GM13976 (cell line): ENCODE data around the gene FUT2.
"Not testable (repeated sequence)": the region's sequence is repeated elsewhere in the genome, so short reads cannot be mapped to it uniquely, and the experiment has no call there.

Experiments
- DNase-seq: peaks from one replicate; pipeline ENCODE4 v3.0.0; 2012; ENCODE audit warnings: low spot score
- in situ Hi-C: fragments of 300-500 bp; cut with MboI; formaldehyde crosslinking; loops from one replicate; pipeline ENCODE4 v1.12.0; 2022; ENCODE audit warnings: low sequenced_read_pairs, mixed read lengths, inconsistent platforms; ENCODE audit not compliant: unreplicated experiment
- TF ChIP-seq, protein P1 (sequence below): IDR thresholded peaks from 2 replicates; pipeline ENCODE4 v1.5.1; 2012; ENCODE audit warnings: borderline replicate concordance, mild to moderate bottlenecking; ENCODE audit not compliant: insufficient read depth; ENCODE audit errors: extremely low read depth, missing control alignments, control extremely low read depth

The FUT2 gene

DNA sequence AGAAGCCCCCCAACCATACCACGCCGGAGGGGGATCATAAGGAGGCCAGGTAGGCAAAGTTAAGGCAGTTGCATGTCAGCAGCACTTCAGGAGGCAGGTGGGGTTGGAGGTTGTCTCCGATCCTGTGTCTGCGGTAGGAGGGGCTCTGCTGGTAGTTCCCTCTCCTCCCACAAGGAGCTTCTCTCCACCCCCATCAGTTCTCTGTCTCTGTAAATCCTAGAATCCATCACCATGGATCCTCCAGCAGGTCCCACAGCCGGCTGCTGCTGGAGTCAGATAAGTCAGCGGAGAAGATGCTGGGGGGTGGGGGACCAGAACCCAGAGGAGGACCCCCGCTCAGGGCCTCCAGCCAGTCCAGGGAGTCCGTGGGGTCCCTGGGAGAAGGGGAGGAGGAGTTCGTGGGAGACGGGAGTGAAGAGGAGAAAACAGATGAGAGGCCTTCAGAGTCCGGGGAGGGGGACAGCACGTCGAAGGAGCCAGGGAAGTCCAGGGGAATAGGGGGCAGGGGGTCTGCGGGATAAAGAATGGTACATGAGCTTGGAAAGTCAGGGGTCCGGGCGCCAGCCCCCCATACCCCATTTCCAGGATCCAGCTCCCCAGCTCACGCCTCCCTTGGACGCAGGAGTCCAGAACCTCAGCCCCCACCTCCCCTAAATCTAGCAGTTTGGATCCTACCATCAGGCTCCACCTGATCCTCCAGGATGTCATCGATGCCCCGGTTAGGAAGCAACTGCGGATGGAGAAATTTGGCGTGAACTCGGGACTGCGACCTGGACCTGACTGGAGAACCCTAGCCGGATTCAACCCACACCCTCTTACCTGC, 17.5 kb downstream of the FUT2 start:
- DNase-seq, result no peak

DNA sequence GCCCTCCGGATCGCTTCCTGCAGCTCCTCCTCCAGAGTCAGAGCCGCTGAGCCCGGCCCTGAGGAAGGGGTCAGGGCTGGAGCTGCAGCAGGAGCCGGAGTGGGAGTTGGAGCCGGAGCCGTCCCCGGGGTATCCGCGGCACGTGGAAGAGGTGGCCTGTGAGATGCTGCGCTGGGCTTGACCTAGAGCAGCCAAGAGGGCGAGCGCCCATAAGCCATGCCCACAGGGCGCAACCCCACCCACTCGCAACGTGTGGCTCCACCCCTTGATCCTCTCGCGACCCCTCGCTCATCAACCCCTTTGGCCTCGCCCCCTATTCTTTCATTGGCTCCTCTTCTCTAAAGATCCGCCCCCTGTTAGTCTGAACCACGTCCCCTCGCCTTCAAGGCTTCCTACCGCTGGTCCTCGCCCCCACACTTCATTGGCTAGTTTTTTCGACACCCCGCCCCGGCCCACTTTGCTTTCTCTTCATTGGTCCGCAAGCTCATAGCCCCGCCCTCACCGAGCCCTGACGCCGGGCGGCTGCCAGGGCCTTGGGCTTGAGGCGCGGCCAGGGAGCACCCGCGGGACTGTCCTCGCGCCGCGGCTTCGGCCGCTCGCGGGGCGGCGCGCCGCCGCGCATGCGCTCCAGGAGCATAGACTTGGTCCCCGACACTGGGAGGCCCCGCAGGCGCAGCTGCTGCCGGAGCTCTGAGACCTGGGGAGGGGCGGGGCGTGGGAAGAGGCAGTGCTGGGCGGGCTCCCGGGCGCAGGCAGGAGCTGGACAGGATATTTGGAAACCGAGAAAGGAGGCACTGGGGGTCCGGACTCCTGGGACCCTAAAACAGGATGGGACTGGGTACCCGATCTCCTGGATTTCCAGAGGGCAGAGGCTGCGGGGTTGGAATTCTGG, 18.3 kb downstream of the FUT2 start:
- TF ChIP-seq, protein P1, sequence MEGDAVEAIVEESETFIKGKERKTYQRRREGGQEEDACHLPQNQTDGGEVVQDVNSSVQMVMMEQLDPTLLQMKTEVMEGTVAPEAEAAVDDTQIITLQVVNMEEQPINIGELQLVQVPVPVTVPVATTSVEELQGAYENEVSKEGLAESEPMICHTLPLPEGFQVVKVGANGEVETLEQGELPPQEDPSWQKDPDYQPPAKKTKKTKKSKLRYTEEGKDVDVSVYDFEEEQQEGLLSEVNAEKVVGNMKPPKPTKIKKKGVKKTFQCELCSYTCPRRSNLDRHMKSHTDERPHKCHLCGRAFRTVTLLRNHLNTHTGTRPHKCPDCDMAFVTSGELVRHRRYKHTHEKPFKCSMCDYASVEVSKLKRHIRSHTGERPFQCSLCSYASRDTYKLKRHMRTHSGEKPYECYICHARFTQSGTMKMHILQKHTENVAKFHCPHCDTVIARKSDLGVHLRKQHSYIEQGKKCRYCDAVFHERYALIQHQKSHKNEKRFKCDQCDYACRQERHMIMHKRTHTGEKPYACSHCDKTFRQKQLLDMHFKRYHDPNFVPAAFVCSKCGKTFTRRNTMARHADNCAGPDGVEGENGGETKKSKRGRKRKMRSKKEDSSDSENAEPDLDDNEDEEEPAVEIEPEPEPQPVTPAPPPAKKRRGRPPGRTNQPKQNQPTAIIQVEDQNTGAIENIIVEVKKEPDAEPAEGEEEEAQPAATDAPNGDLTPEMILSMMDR, result no peak
- in situ Hi-C loops, result no loop called here
- peak; percentile 100 for DNase-seq

More for the DNA sequence above, 17.5 kb downstream of the FUT2 start:
- in situ Hi-C loops, result no loop called here
- TF ChIP-seq, protein P1, result no peak

DNA sequence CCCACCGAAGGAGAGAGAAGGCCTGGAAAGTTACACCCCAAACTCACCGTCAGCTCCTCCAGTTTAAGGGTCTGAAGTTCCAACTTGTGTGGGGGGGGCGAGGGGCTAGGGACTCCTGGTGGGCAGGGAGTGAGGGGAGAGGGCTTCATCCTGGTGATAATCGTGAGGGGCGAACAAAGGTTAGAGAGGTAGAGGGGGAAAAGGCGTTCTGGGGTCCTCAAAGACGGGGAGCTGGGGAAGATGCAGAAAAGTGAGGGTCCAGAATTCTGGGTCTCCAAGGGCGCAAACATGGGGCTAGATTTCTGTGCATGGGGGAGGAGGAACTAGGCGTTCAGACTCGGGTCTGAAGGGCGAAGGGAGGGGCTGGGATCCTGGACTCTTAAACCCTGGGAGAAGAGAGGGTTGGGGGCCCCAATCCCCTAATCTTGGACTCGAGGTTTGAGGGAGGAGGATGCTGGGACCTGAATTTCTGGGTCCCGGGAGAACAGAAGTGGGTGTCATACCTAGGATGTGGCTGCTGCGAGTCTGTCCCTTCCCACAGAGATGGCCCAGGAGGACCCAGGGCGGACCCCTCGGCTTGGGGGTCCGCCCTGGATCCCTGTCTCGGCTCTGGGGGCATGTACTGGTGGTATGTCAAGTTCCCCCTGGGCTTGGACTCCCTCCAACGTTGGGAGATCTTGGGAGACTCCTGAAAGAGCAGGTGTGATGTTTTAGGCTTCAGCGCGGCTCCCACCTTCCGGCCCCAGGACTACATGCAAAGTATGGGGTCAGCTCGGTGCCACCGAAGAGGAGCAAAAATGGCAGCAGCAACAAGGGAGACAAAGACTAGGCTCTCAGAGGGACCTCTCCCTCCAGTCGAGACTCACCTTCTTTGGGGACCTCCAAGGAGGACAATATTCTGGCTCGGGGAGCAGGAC, 19.2 kb downstream of the FUT2 start:
- in situ Hi-C loops, result no loop called here
- TF ChIP-seq, protein P1, result no peak
- no peak for DNase-seq

DNA sequence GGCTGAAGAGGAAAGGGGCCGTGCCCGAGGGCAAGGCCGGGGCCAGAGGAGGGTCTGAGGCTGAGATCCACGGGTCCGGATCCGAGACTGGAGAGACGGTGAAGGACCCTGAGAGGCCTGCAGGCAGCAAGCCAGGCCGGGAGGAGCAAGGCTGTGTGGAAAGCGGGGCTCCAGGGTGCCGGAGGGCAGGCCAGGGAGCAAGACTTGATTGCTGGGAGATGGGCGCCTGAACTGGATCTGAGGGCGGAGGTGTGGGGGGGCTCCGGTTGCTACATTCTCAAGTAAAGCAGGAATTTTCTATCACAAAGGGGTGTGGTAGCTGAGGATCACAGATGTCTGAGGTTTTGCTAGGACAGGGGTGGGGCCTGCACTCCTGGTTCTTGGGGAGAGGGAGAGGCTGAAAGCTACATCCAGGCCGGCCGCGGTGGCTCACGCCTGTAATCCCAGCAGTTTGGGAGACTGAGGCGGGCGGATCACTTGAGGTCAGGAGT, 20.0 kb downstream of the FUT2 start:
- in situ Hi-C loops, result no loop called here
- TF ChIP-seq, protein P1, result no peak
- no peak for DNase-seq

DNA sequence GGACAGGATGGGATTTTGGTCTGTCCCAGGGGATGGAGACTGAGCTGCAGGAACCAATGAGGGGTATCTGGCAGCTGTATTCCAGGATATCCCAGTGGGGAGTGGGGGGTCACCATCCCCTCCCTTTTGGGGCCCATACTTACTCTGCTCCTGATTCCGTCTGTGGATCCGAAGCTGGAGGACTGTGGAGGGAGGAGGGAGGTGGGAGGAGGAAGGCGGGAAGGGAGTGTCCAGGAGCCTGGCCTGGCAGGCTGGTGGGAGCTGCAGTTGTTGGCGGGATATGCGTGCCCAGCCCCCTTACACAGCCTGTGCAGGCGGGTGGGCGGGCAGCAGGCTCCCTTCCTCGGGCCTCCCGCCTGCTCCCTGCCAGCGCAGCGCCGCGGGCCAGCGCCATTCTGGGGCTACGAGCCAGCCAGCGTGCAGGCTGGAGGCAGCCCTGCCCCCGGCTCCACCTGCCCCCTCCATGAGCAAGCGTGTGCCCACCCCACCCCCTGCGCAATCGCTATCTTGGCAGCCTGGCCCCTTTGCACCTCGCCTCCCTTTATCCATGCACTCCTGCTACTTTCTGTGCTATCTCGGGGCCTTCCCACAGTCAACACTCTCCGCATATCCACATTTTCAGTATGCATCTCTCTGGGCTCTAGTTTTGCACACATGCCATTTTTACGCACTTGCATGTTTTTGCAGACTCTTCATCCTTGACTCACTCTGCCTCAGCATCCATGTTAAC, 21.0 kb downstream of the FUT2 start:
- TF ChIP-seq, protein P1, result no peak
- in situ Hi-C loops, result no loop called here
- no peak for DNase-seq

DNA sequence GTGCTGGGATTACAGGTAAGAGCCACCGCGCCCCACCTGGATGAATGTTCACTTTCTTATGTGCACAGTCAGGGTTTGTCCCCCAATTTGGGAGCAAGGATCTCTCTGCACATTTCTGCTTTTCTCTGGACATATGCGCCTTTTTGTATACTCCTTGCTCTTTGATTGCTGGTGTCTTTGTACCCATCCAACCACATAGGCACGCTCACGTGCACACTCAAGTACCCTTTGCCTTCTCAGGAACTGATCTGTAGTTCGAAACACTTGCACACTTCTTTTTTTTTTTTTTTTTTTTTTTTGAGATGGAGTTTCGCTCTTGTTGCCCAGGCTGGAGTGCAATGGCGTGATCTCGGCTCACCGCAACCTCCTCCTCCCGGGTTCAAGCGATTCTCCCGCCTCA, 22.3 kb downstream of the FUT2 start:
- DNase-seq, in situ Hi-C loops: not testable (repeated sequence)
